ENCODE measurements around the gene IFT88. TPM values are rescaled to one million over a fixed set of nuclear protein-coding genes. Genes with fewer than 3 reads are reported as not detected.

The IFT88 gene
- polyA plus RNA-seq, 3 donors: 2.9 to 4.5 (median 4.1) TPM

DNA sequence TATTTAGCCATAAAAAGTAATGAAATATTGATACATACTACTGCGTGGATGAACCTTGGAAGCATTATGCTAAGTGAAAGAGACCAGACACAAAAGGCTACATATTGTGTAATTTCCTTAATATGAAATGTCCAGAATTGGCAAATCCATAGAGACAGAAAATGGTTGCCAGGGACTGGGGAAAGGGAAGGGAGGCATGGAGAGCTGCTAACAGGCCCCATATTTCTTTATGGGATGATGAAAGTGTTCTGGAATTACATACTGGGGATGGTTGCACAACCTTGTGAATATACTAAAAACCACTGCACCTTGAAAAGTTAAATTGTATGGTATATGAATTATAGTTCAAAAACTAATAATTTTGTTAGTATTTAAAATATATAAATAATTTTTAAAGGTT, 3.6 kb downstream of the IFT88 start:
- Histone ChIP-seq H3K4me1 (ENCODE audit: control insufficient read depth in 1 of 2, insufficient read depth in 2 of 2, low read length in 2 of 2) (peaks cover 18 to 20% of the 10 kb centered on the region in 2 donors), H3K27ac (ENCODE audit: low read depth in 1 of 2, low read length in 2 of 2) (no peak overlapping the region), H3K27me3 (ENCODE audit: control insufficient read depth in 2 of 2, insufficient read depth in 2 of 2, low read length in 2 of 2) (no peaks in the 10 kb centered on the region), H3K4me3 (replicated peaks in 1 of 3; ENCODE audit: low read depth in 2 of 3, low read length in 3 of 3) (no peak overlapping the region), H4K20me1 (ENCODE audit: insufficient read depth, low read length) (no peaks in the 10 kb centered on the region), H3K36me3 (replicated peaks in 1 of 2; ENCODE audit: control insufficient read depth in 1 of 2, insufficient read depth in 2 of 2, low read length in 2 of 2) (no peaks in the 10 kb centered on the region), H3K79me2 (ENCODE audit: insufficient read depth, low read length) (no peaks in the 10 kb centered on the region), H3K9me3 (replicated peaks in 1 of 2; ENCODE audit: control insufficient read depth in 1 of 2, insufficient read depth in 1 of 2, low read length in 2 of 2) (peaks cover 2 to 4% of the 10 kb centered on the region in 2 donors), H3K4me2 (replicated peaks; ENCODE audit: extremely low read depth, low read length, poor library complexity, severe bottlenecking) (no peak overlapping the region), H2AFZ (ENCODE audit: insufficient read depth, low read depth, low read length, poor library complexity, severe bottlenecking) (no peak overlapping the region), H3K9ac (ENCODE audit: insufficient read depth, low read length, poor library complexity, severe bottlenecking) (no peak overlapping the region)
- no peak for TF ChIP-seq CTCF (IDR thresholded peaks at IDR 0.05)
- H3K36me3 Mint-ChIP-seq: peaks cover 3 to 12% of the 10 kb centered on the region in 2 donors
- no peak overlapping the region for H3K27ac Mint-ChIP-seq
- intact Hi-C loops (cut with micrococcal nuclease): loop anchor here in 1 of 2 donors (10.0 kb wide), 1 partner anchor 46 kb away; the partner anchor contains the start of gene CRYL1
- peak in 1 of 3 donors; percentile 41 for DNase-seq
- H3K4me1 Mint-ChIP-seq: peaks cover 20% of the 10 kb centered on the region
- H3K9me3 Mint-ChIP-seq: peaks cover 0 to 11% (median 6%) of the 10 kb centered on the region in 7 donors
- no CpG with 5 or more reads among the region's 1 CpG for WGBS (ENCODE audit: insufficient coverage)
- H3K4me3 Mint-ChIP-seq: no peak overlapping the region
- no peaks in the 10 kb centered on the region for H3K27me3 Mint-ChIP-seq (ENCODE audit: low read depth in 3 of 3)

DNA sequence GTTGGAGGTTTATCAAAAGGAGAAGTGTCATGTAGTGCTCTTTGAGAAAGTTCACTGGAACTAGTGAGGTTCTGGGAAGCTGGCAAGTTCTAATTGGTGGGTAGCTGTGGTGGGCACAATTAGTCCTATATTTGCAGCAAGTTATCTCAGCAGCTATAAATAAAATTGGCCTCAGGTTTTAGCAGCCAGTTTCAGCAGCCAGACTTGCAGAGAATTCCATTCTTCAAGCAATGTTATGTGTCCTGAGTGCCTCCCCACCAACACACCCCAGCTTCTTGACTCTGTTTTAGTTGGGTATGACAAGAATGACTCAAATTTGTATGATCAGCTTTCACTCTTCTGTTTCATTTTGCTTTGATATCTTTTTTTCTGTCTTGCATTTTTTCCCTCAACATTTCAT, 4.7 kb downstream of the IFT88 start:
- no peak overlapping the region for H3K27ac Mint-ChIP-seq
- H3K9me3 Mint-ChIP-seq: peaks cover 0 to 8% (median 2%) of the 10 kb centered on the region in 7 donors
- H3K4me1 ChIP-seq (ENCODE audit: control insufficient read depth in 1 of 2, insufficient read depth in 2 of 2, low read length in 2 of 2): peaks cover 14 to 15% of the 10 kb centered on the region in 2 donors
- H3K4me2 ChIP-seq (replicated peaks; ENCODE audit: extremely low read depth, low read length, poor library complexity, severe bottlenecking): no peak overlapping the region
- no peaks in the 10 kb centered on the region for H3K9me3 ChIP-seq (replicated peaks in 1 of 2; ENCODE audit: control insufficient read depth in 1 of 2, insufficient read depth in 1 of 2, low read length in 2 of 2)
- H3K36me3 Mint-ChIP-seq: peaks cover 4 to 21% of the 10 kb centered on the region in 2 donors
- H3K4me1 Mint-ChIP-seq: peaks cover 16% of the 10 kb centered on the region
- H3K4me3 Mint-ChIP-seq: no peak overlapping the region
- no peak overlapping the region for H3K9ac ChIP-seq (ENCODE audit: insufficient read depth, low read length, poor library complexity, severe bottlenecking)
- DNase-seq: no peak
- H3K27me3 ChIP-seq (ENCODE audit: control insufficient read depth in 2 of 2, insufficient read depth in 2 of 2, low read length in 2 of 2): no peaks in the 10 kb centered on the region
- H2AFZ ChIP-seq (ENCODE audit: insufficient read depth, low read depth, low read length, poor library complexity, severe bottlenecking): no peak overlapping the region
- H3K36me3 ChIP-seq (replicated peaks in 1 of 2; ENCODE audit: control insufficient read depth in 1 of 2, insufficient read depth in 2 of 2, low read length in 2 of 2): no peaks in the 10 kb centered on the region
- H3K27me3 Mint-ChIP-seq (ENCODE audit: low read depth in 3 of 3): no peaks in the 10 kb centered on the region
- intact Hi-C loops (cut with micrococcal nuclease): loop anchor here in 1 of 2 donors (10.0 kb wide), 1 partner anchor 47 kb away; the partner anchor contains the start of gene CRYL1
- no peaks in the 10 kb centered on the region for H3K79me2 ChIP-seq (ENCODE audit: insufficient read depth, low read length)
- no peak for TF ChIP-seq CTCF (IDR thresholded peaks at IDR 0.05)
- no peaks in the 10 kb centered on the region for H4K20me1 ChIP-seq (ENCODE audit: insufficient read depth, low read length)
- no peak overlapping the region for H3K4me3 ChIP-seq (replicated peaks in 1 of 3; ENCODE audit: low read depth in 2 of 3, low read length in 3 of 3)
- no peak overlapping the region for H3K27ac ChIP-seq (ENCODE audit: low read depth in 1 of 2, low read length in 2 of 2)
